Stimulated activated CD4-positive, alpha-beta T cell treated with anti-CD3 and anti-CD28 coated beads, TNF-alpha, amount 100 ng/mL, for 1 hour (primary cell): ENCODE results near the gene STX5.
A peak's percentile ranks its signal among the peaks of the same experiment; 100 is the strongest.
"Not testable (repeated sequence)": the region's sequence is repeated elsewhere in the genome, so short reads cannot be mapped to it uniquely, and the experiment has no call there.

ENCODE experiments used
- DNase-seq, 3 donors: peaks; one replicate each; pipeline ENCODE4 v3.0.0-alpha.2; 2020; ENCODE audit warnings: low read depth in 3 of 3, low spot score in 1 of 3

STX5 gene

GRCh38 chr11:62786318-62787004 is 45.4 kb downstream of the STX5 start:
- DNase-seq = peak; percentile 59 to 72 (median 64)

- no peak for DNase-seq
Observed at GRCh38 chr11:62782753-62783152, 49.1 kb downstream of the STX5 start.

- no peak for DNase-seq
Observed at GRCh38 chr11:62778441-62778840, 53.4 kb downstream of the STX5 start.

- DNase-seq = no peak
Observed at GRCh38 chr11:62777389-62777788, 54.5 kb downstream of the STX5 start.

- DNase-seq = no peak
Observed at GRCh38 chr11:62775646-62776045, 56.2 kb downstream of the STX5 start.

- no peak for DNase-seq
Observed at GRCh38 chr11:62774407-62774806, 57.4 kb downstream of the STX5 start.

GRCh38 chr11:62771144-62772021 is 60.5 kb downstream of the STX5 start, which contains the start of gene TAF6L:
Gene TAF6L (plus strand): TSS chr11:62771396. CDS start chr11:62775784, 4,388 bp downstream.
- peak; percentile 74 to 89 (median 78) for DNase-seq

- no peak for DNase-seq
Observed at GRCh38 chr11:62770778-62771143, 61.1 kb downstream of the STX5 start.

- DNase-seq = not testable (repeated sequence)
Observed at GRCh38 chr11:62760867-62761227, 71.0 kb downstream of the STX5 start.

GRCh38 chr11:62757846-62758788 is 73.7 kb downstream of the STX5 start:
- no peak for DNase-seq
